ENCODE results near the gene DARS1. TPM values are rescaled to one million over a fixed set of nuclear protein-coding genes. Genes with fewer than 3 reads are reported as not detected.

The DARS1 gene
- total RNA-seq, 1 experiment from 2014 or later: 85.3 TPM

- Histone ChIP-seq H3K27me3 (ENCODE audit: control insufficient read depth, insufficient read depth, low read length) (no peaks in the 10 kb centered on the region), H3K36me3 (ENCODE audit: control insufficient read depth, insufficient read depth, low read length) (peaks cover 7% of the 10 kb centered on the region), H3K9me3 (ENCODE audit: control insufficient read depth, insufficient read depth, low read depth, low read length) (no peaks in the 10 kb centered on the region), H3K4me1 (ENCODE audit: control insufficient read depth, insufficient read depth, low read length) (peaks cover 15% of the 10 kb centered on the region; the same call in 1 of the 2 replicates), H3K4me3 (ENCODE audit: low read depth in 2 of 2, low read length in 2 of 2) (no peak overlapping the region), H3K27ac (ENCODE audit: low read length) (no peak overlapping the region)
- ChIA-PET CTCF (interaction anchor here (0.5 kb wide), 1 partner anchor 84 kb away, joined by 6 read pairs; no protein-coding TSS in a partner anchor), POLR2A (no interaction called here)
- TF ChIP-seq REST (IDR thresholded peaks at IDR 0.05; ENCODE audit: insufficient read depth in 1 of 2, low read depth in 2 of 2, low read length in 1 of 2) (no peak), POLR2AphosphoS5 (IDR thresholded peaks at IDR 0.05; ENCODE audit: low read depth, low read length) (no peak), TCF7L2 (IDR thresholded peaks at IDR 0.05; ENCODE audit: low read depth, low read length) (no peak), CTCF (IDR thresholded peaks at IDR 0.05) (no peak), SIN3A (IDR thresholded peaks at IDR 0.05; ENCODE audit: borderline replicate concordance, insufficient read depth, low read depth, low read length) (no peak)
- no TSS peak for BruUV-seq (replicated peaks)
- intact Hi-C loops (cut with micrococcal nuclease; ENCODE audit: unreplicated experiment): loop anchor here (10.0 kb wide), 1 partner anchor 127 kb away; the partner anchor contains the start of gene CXCR4
- in situ Hi-C loops (cut with HindIII; ENCODE audit: low pct_unique_long_range_greater_than_20kb, low sequenced_read_pairs): no loop called here
- ATAC-seq: no peak
- DNase-seq (ENCODE audit: low read depth, low spot score): no peak
Observed at GRCh38 chr2:135987441-135987840, 2.0 kb upstream of the DARS1 start.

- peak overlapping the region in 1 of 2 experiments; percentile 94; a peak in 2 of 4 replicates for H3K4me3 ChIP-seq (ENCODE audit: low read depth in 2 of 2, low read length in 2 of 2)
- H3K27me3 ChIP-seq (ENCODE audit: control insufficient read depth, insufficient read depth, low read length): no peaks in the 10 kb centered on the region
- peaks cover 14% of the 10 kb centered on the region for H3K36me3 ChIP-seq (ENCODE audit: control insufficient read depth, insufficient read depth, low read length)
- POLR2A ChIA-PET: no interaction called here
- CTCF ChIA-PET: no interaction called here
- BruUV-seq (replicated peaks): no TSS peak
- H3K27ac ChIP-seq (ENCODE audit: low read length): peak overlapping the region; percentile 97
- no peak for DNase-seq (ENCODE audit: low read depth, low spot score)
- in situ Hi-C loops (cut with HindIII; ENCODE audit: low pct_unique_long_range_greater_than_20kb, low sequenced_read_pairs) (no loop called here), intact Hi-C loops (cut with micrococcal nuclease; ENCODE audit: unreplicated experiment) (loop anchor here (10.0 kb wide), 1 partner anchor 128 kb away; the partner anchor contains the start of gene CXCR4)
- H3K9me3 ChIP-seq (ENCODE audit: control insufficient read depth, insufficient read depth, low read depth, low read length): no peaks in the 10 kb centered on the region
- H3K4me1 ChIP-seq (ENCODE audit: control insufficient read depth, insufficient read depth, low read length): peaks cover 15% of the 10 kb centered on the region; the same call in 1 of the 2 replicates
- no peak for ATAC-seq
- no peak for TF ChIP-seq POLR2AphosphoS5 (IDR thresholded peaks at IDR 0.05; ENCODE audit: low read depth, low read length)
- TF ChIP-seq REST (IDR thresholded peaks at IDR 0.05; ENCODE audit: insufficient read depth in 1 of 2, low read depth in 2 of 2, low read length in 1 of 2): no peak
Observed at GRCh38 chr2:135986507-135986906, 1.1 kb upstream of the DARS1 start.
